Stimulated activated naive B cell treated with anti-CD40 and anti-IgM and Interleukin-4, amounts not matched to agents 10 μg/mL and 1 μg/mL and 100 μg/mL, for 72 hours (primary cell): Measurements from ENCODE around the gene ABCA2.
"Not testable (repeated sequence)": the region's sequence is repeated elsewhere in the genome, so short reads cannot be mapped to it uniquely, and the experiment has no call there.

Source experiments
- ATAC-seq, 2 donors: fragments of 150-1000 bp; cut with Tn5 transposase; replicated peaks; 2 replicates each; pipeline ENCODE4 v1.10.0; 2021; ENCODE audit warnings: moderate library complexity in 1 of 2
- DNase-seq: peaks from one replicate; pipeline ENCODE4 v3.0.0; 2021
- H3K27ac Mint-ChIP-seq: one replicate; pipeline ENCODE4 v1.8.0; 2022; ENCODE audit warnings: mild to moderate bottlenecking, mixed read lengths
- H3K27me3 Mint-ChIP-seq, 2 donors: one replicate each; pipeline ENCODE4 v1.8.0; 2022; ENCODE audit warnings: mixed read lengths in 2 of 2
- H3K36me3 Mint-ChIP-seq, 2 donors: one replicate each; pipeline ENCODE4 v1.8.0; 2022; ENCODE audit warnings: mixed read lengths in 2 of 2, mild to moderate bottlenecking in 1 of 2
- H3K4me1 Mint-ChIP-seq, 2 donors: one replicate each; pipeline ENCODE4 v1.8.0; 2022; ENCODE audit warnings: mixed read lengths in 2 of 2, mild to moderate bottlenecking in 1 of 2
- H3K4me3 Mint-ChIP-seq, 2 donors: one replicate each; pipeline ENCODE4 v1.8.0; 2022; ENCODE audit warnings: mild to moderate bottlenecking in 2 of 2, mixed read lengths in 2 of 2, moderate library complexity in 1 of 2
- H3K9me3 Mint-ChIP-seq, 2 donors: one replicate each; pipeline ENCODE4 v1.8.0; 2022; ENCODE audit warnings: mixed read lengths in 2 of 2, mild to moderate bottlenecking in 1 of 2

ABCA2 gene

GRCh38 chr9:137004285-137004684 is 23.8 kb downstream of the ABCA2 start:
- ATAC-seq, H3K36me3 Mint-ChIP-seq, H3K4me3 Mint-ChIP-seq, H3K9me3 Mint-ChIP-seq, H3K27ac Mint-ChIP-seq, DNase-seq, H3K27me3 Mint-ChIP-seq: not testable (repeated sequence)
- peaks cover 12 to 24% of the 10 kb centered on the region in 2 donors for H3K4me1 Mint-ChIP-seq

- Mint-ChIP-seq H3K4me3 (no peak overlapping the region), H3K4me1 (peaks cover 22 to 37% of the 10 kb centered on the region in 2 donors), H3K27ac (no peak overlapping the region), H3K36me3 (no peaks in the 10 kb centered on the region), H3K9me3 (peaks cover 4 to 5% of the 10 kb centered on the region in 2 donors), H3K27me3 (peaks cover 3 to 8% of the 10 kb centered on the region in 2 donors)
- no peak for ATAC-seq
- DNase-seq: no peak
These were observed 25.4 kb downstream of the ABCA2 start for GRCh38 chr9:137002646-137003041.

- H3K27me3 Mint-ChIP-seq: peaks cover 3 to 13% of the 10 kb centered on the region in 2 donors
- no peak overlapping the region for H3K4me3 Mint-ChIP-seq
- no peak overlapping the region for H3K27ac Mint-ChIP-seq
- ATAC-seq: no peak
- H3K9me3 Mint-ChIP-seq: peaks cover 4 to 5% of the 10 kb centered on the region in 2 donors
- H3K36me3 Mint-ChIP-seq: no peaks in the 10 kb centered on the region
- no peak for DNase-seq
- H3K4me1 Mint-ChIP-seq: peaks cover 24 to 43% of the 10 kb centered on the region in 2 donors
These were observed 26.0 kb downstream of the ABCA2 start for GRCh38 chr9:137001857-137002645.

- peak overlapping the region; percentile 83 for H3K27ac Mint-ChIP-seq
- peaks cover 0 to 3% of the 10 kb centered on the region in 2 donors for H3K36me3 Mint-ChIP-seq
- peaks cover 29 to 49% of the 10 kb centered on the region in 2 donors for H3K4me1 Mint-ChIP-seq
- ATAC-seq (peak; percentile 80 to 86), DNase-seq (no peak)
- peaks cover 4 to 5% of the 10 kb centered on the region in 2 donors for H3K9me3 Mint-ChIP-seq
- H3K27me3 Mint-ChIP-seq: peaks cover 3 to 22% of the 10 kb centered on the region in 2 donors
- peak overlapping the region; percentile 15 to 44 for H3K4me3 Mint-ChIP-seq
These were observed 27.7 kb downstream of the ABCA2 start for GRCh38 chr9:137000177-137000930.

- H3K27ac Mint-ChIP-seq: peak overlapping the region; percentile 15
- DNase-seq: no peak
- peak overlapping the region; percentile 1 to 3 for H3K4me3 Mint-ChIP-seq
- no peaks in the 10 kb centered on the region for H3K9me3 Mint-ChIP-seq
- H3K27me3 Mint-ChIP-seq: peaks cover 0 to 22% of the 10 kb centered on the region in 2 donors
- H3K36me3 Mint-ChIP-seq: peaks cover 8 to 18% of the 10 kb centered on the region in 2 donors
- no peak for ATAC-seq
- peaks cover 34 to 62% of the 10 kb centered on the region in 2 donors for H3K4me1 Mint-ChIP-seq
These were observed 30.2 kb downstream of the ABCA2 start for GRCh38 chr9:136997830-136998234.

GRCh38 chr9:136997371-136997770 is 30.7 kb downstream of the ABCA2 start:
- DNase-seq: no peak
- Mint-ChIP-seq H3K36me3 (peaks cover 11 to 18% of the 10 kb centered on the region in 2 donors), H3K27ac (no peak overlapping the region), H3K9me3 (no peaks in the 10 kb centered on the region), H3K27me3 (peaks cover 0 to 22% of the 10 kb centered on the region in 2 donors), H3K4me3 (peak overlapping the region in 1 of 2 donors; percentile 3), H3K4me1 (peaks cover 34 to 67% of the 10 kb centered on the region in 2 donors)
- no peak for ATAC-seq

GRCh38 chr9:136996361-136997292 is 31.4 kb downstream of the ABCA2 start, which contains the start of gene CLIC3:
TSS of gene CLIC3 (minus strand) at chr9:136996568. CDS start at chr9:136996543, 25 bp downstream.
- Mint-ChIP-seq H3K27ac (peak within 1 kb of the TSS; percentile 51), H3K4me1 (peaks cover 34 to 70% of the 10 kb centered on the region in 2 donors), H3K4me3 (peak within 1 kb of the TSS; percentile 56 to 69), H3K36me3 (peaks cover 12 to 18% of the 10 kb centered on the region in 2 donors), H3K27me3 (peaks cover 0 to 22% of the 10 kb centered on the region in 2 donors), H3K9me3 (no peaks in the 10 kb centered on the region)
- no peak for DNase-seq
- ATAC-seq: no peak

- no peak overlapping the region for H3K27ac Mint-ChIP-seq
- H3K9me3 Mint-ChIP-seq: no peaks in the 10 kb centered on the region
- no peak for DNase-seq
- peaks cover 0 to 23% of the 10 kb centered on the region in 2 donors for H3K27me3 Mint-ChIP-seq
- peak overlapping the region in 1 of 2 donors; percentile 69 for H3K4me3 Mint-ChIP-seq
- peaks cover 12 to 18% of the 10 kb centered on the region in 2 donors for H3K36me3 Mint-ChIP-seq
- peaks cover 34 to 72% of the 10 kb centered on the region in 2 donors for H3K4me1 Mint-ChIP-seq
- ATAC-seq: no peak
These were observed 32.2 kb downstream of the ABCA2 start for GRCh38 chr9:136995772-136996311.

- H3K36me3 Mint-ChIP-seq: peaks cover 12 to 18% of the 10 kb centered on the region in 2 donors
- DNase-seq (no peak), ATAC-seq (no peak)
- H3K4me3 Mint-ChIP-seq: no peak overlapping the region
- H3K9me3 Mint-ChIP-seq: no peaks in the 10 kb centered on the region
- peaks cover 31 to 67% of the 10 kb centered on the region in 2 donors for H3K4me1 Mint-ChIP-seq
- no peak overlapping the region for H3K27ac Mint-ChIP-seq
- peaks cover 0 to 28% of the 10 kb centered on the region in 2 donors for H3K27me3 Mint-ChIP-seq
These were observed 32.7 kb downstream of the ABCA2 start for GRCh38 chr9:136995362-136995761.

- Mint-ChIP-seq H3K36me3 (peaks cover 12 to 18% of the 10 kb centered on the region in 2 donors), H3K27me3 (peaks cover 5 to 33% of the 10 kb centered on the region in 2 donors), H3K27ac (no peak overlapping the region), H3K4me1 (peaks cover 29 to 64% of the 10 kb centered on the region in 2 donors), H3K9me3 (no peaks in the 10 kb centered on the region), H3K4me3 (no peak overlapping the region)
- ATAC-seq: no peak
- DNase-seq: no peak
These were observed 33.2 kb downstream of the ABCA2 start for GRCh38 chr9:136994888-136995230.

- peaks cover 28 to 62% of the 10 kb centered on the region in 2 donors for H3K4me1 Mint-ChIP-seq
- H3K27ac Mint-ChIP-seq: no peak overlapping the region
- no peaks in the 10 kb centered on the region for H3K9me3 Mint-ChIP-seq
- H3K4me3 Mint-ChIP-seq: no peak overlapping the region
- DNase-seq (no peak), ATAC-seq (no peak)
- H3K36me3 Mint-ChIP-seq: peaks cover 12 to 18% of the 10 kb centered on the region in 2 donors
- H3K27me3 Mint-ChIP-seq: peaks cover 8 to 38% of the 10 kb centered on the region in 2 donors
These were observed 33.7 kb downstream of the ABCA2 start for GRCh38 chr9:136994180-136994887.

- peaks cover 12 to 18% of the 10 kb centered on the region in 2 donors for H3K36me3 Mint-ChIP-seq
- ATAC-seq (no peak), DNase-seq (no peak)
- no peaks in the 10 kb centered on the region for H3K9me3 Mint-ChIP-seq
- peaks cover 20 to 51% of the 10 kb centered on the region in 2 donors for H3K4me1 Mint-ChIP-seq
- H3K4me3 Mint-ChIP-seq: peak overlapping the region; percentile 89 to 96
- peaks cover 9 to 44% of the 10 kb centered on the region in 2 donors for H3K27me3 Mint-ChIP-seq
- H3K27ac Mint-ChIP-seq: peak overlapping the region; percentile 95
These were observed 35.1 kb downstream of the ABCA2 start for GRCh38 chr9:136992819-136993369.
